ENCODE results near the gene LAPTM5. TPM values are rescaled to one million over a fixed set of nuclear protein-coding genes. Genes with fewer than 3 reads are reported as not detected.
A peak's percentile ranks its signal among the peaks of the same experiment; 100 is the strongest.
"Not testable (repeated sequence)": the region's sequence is repeated elsewhere in the genome, so short reads cannot be mapped to it uniquely, and the experiment has no call there.

Gene LAPTM5
- total RNA-seq, 2 donors from 2014 or later, result 563 to 601 TPM

- Mint-ChIP-seq H3K4me1 (peaks cover 6% of the 10 kb centered on the region), H3K27me3 (peaks cover 18% of the 10 kb centered on the region)
These were observed 60.7 kb downstream of the LAPTM5 start for GRCh38 chr1:30696831-30697230.

GRCh38 chr1:30695439-30695841 is 62.1 kb downstream of the LAPTM5 start:
- no peak for ATAC-seq
- Mint-ChIP-seq H3K27ac (no peak overlapping the region), H3K4me1 (peaks cover 6% of the 10 kb centered on the region)

More at GRCh38 chr1:30696831-30697230, 60.7 kb downstream of the LAPTM5 start:
- Mint-ChIP-seq H3K36me3 (ENCODE audit: low read depth) (no peaks in the 10 kb centered on the region), H3K27ac (no peak overlapping the region), H3K4me3 (no peak overlapping the region)
- no peak for DNase-seq
- ATAC-seq, result no peak
- H3K9me3 ChIP-seq (ENCODE audit: control insufficient read depth, low read length, poor library complexity, severe bottlenecking), result no peaks in the 10 kb centered on the region

GRCh38 chr1:30694280-30695175 is 63.0 kb downstream of the LAPTM5 start:
- Mint-ChIP-seq H3K27ac (no peak overlapping the region), H3K4me3 (no peak overlapping the region)
- no peak for ATAC-seq

More at GRCh38 chr1:30695439-30695841, 62.1 kb downstream of the LAPTM5 start:
- peaks cover 23% of the 10 kb centered on the region for H3K27me3 Mint-ChIP-seq
- DNase-seq, result no peak
- H3K9me3 ChIP-seq (ENCODE audit: control insufficient read depth, low read length, poor library complexity, severe bottlenecking), result no peaks in the 10 kb centered on the region
- H3K36me3 Mint-ChIP-seq (ENCODE audit: low read depth), result no peaks in the 10 kb centered on the region
- H3K4me3 Mint-ChIP-seq, result no peak overlapping the region

GRCh38 chr1:30693822-30694221 is 63.8 kb downstream of the LAPTM5 start:
- DNase-seq (no peak), ATAC-seq (no peak)
- H3K27me3 Mint-ChIP-seq, result peaks cover 27% of the 10 kb centered on the region
- H3K27ac Mint-ChIP-seq, result no peak overlapping the region
- peaks cover 6% of the 10 kb centered on the region for H3K4me1 Mint-ChIP-seq
- H3K9me3 ChIP-seq (ENCODE audit: control insufficient read depth, low read length, poor library complexity, severe bottlenecking), result no peaks in the 10 kb centered on the region
- H3K4me3 Mint-ChIP-seq, result no peak overlapping the region
- H3K36me3 Mint-ChIP-seq (ENCODE audit: low read depth), result no peaks in the 10 kb centered on the region

More at GRCh38 chr1:30694280-30695175, 63.0 kb downstream of the LAPTM5 start:
- no peak for DNase-seq
- Mint-ChIP-seq H3K4me1 (peaks cover 6% of the 10 kb centered on the region), H3K27me3 (peaks cover 23% of the 10 kb centered on the region), H3K36me3 (ENCODE audit: low read depth) (no peaks in the 10 kb centered on the region)
- H3K9me3 ChIP-seq (ENCODE audit: control insufficient read depth, low read length, poor library complexity, severe bottlenecking), result no peaks in the 10 kb centered on the region

GRCh38 chr1:30693366-30693765 is 64.2 kb downstream of the LAPTM5 start:
- H3K27ac Mint-ChIP-seq, result no peak overlapping the region
- H3K27me3 Mint-ChIP-seq, result peaks cover 23% of the 10 kb centered on the region
- DNase-seq, result no peak
- ATAC-seq, result no peak
- H3K36me3 Mint-ChIP-seq (ENCODE audit: low read depth), result no peaks in the 10 kb centered on the region
- no peak overlapping the region for H3K4me3 Mint-ChIP-seq
- H3K9me3 ChIP-seq (ENCODE audit: control insufficient read depth, low read length, poor library complexity, severe bottlenecking), result no peaks in the 10 kb centered on the region
- H3K4me1 Mint-ChIP-seq, result peaks cover 6% of the 10 kb centered on the region

GRCh38 chr1:30692948-30693301 is 64.6 kb downstream of the LAPTM5 start:
- Mint-ChIP-seq H3K4me1 (peaks cover 6% of the 10 kb centered on the region), H3K4me3 (no peak overlapping the region), H3K27me3 (peaks cover 19% of the 10 kb centered on the region), H3K27ac (no peak overlapping the region), H3K36me3 (ENCODE audit: low read depth) (no peaks in the 10 kb centered on the region)
- ATAC-seq (no peak), DNase-seq (no peak)
- H3K9me3 ChIP-seq (ENCODE audit: control insufficient read depth, low read length, poor library complexity, severe bottlenecking), result no peaks in the 10 kb centered on the region

- no peaks in the 10 kb centered on the region for H3K9me3 ChIP-seq (ENCODE audit: control insufficient read depth, low read length, poor library complexity, severe bottlenecking)
- Mint-ChIP-seq H3K36me3 (ENCODE audit: low read depth) (no peaks in the 10 kb centered on the region), H3K4me1 (peaks cover 6% of the 10 kb centered on the region), H3K27me3 (peaks cover 24% of the 10 kb centered on the region), H3K4me3 (no peak overlapping the region), H3K27ac (no peak overlapping the region)
- ATAC-seq (no peak), DNase-seq (no peak)
These were observed 65.2 kb downstream of the LAPTM5 start for GRCh38 chr1:30692201-30692947.

GRCh38 chr1:30691480-30691879 is 66.1 kb downstream of the LAPTM5 start:
- Mint-ChIP-seq H3K4me3 (no peak overlapping the region), H3K4me1 (peaks cover 6% of the 10 kb centered on the region), H3K27ac (no peak overlapping the region), H3K27me3 (peaks cover 33% of the 10 kb centered on the region), H3K36me3 (ENCODE audit: low read depth) (no peaks in the 10 kb centered on the region)
- no peak for DNase-seq
- no peaks in the 10 kb centered on the region for H3K9me3 ChIP-seq (ENCODE audit: control insufficient read depth, low read length, poor library complexity, severe bottlenecking)
- ATAC-seq, result no peak

- H3K9me3 ChIP-seq (ENCODE audit: control insufficient read depth, low read length, poor library complexity, severe bottlenecking), result no peaks in the 10 kb centered on the region
- Mint-ChIP-seq H3K27ac (no peak overlapping the region), H3K27me3 (peaks cover 38% of the 10 kb centered on the region), H3K36me3 (ENCODE audit: low read depth) (no peaks in the 10 kb centered on the region), H3K4me3 (peak overlapping the region; percentile 12), H3K4me1 (peaks cover 10% of the 10 kb centered on the region)
- ATAC-seq (no peak), DNase-seq (no peak)
These were observed 67.5 kb downstream of the LAPTM5 start for GRCh38 chr1:30689901-30690645.

- Mint-ChIP-seq H3K36me3 (ENCODE audit: low read depth) (peaks cover 2% of the 10 kb centered on the region), H3K4me3 (no peak overlapping the region), H3K27me3 (peaks cover 47% of the 10 kb centered on the region), H3K4me1 (peaks cover 14% of the 10 kb centered on the region), H3K27ac (no peak overlapping the region)
- no peak for ATAC-seq
- H3K9me3 ChIP-seq (ENCODE audit: control insufficient read depth, low read length, poor library complexity, severe bottlenecking), result no peaks in the 10 kb centered on the region
- DNase-seq, result no peak
These were observed 68.4 kb downstream of the LAPTM5 start for GRCh38 chr1:30688920-30689794.

- not testable (repeated sequence) for DNase-seq; H3K9me3 ChIP-seq (ENCODE audit: control insufficient read depth, low read length, poor library complexity, severe bottlenecking); H3K36me3 Mint-ChIP-seq (ENCODE audit: low read depth)
These were observed 69.1 kb downstream of the LAPTM5 start for GRCh38 chr1:30688516-30688915.

GRCh38 chr1:30687886-30688285 is 69.7 kb downstream of the LAPTM5 start:
- H3K4me1 Mint-ChIP-seq, result peaks cover 15% of the 10 kb centered on the region
- ATAC-seq, result no peak
- DNase-seq, result no peak
- peaks cover 2% of the 10 kb centered on the region for H3K36me3 Mint-ChIP-seq (ENCODE audit: low read depth)
- H3K4me3 Mint-ChIP-seq, result no peak overlapping the region
- no peaks in the 10 kb centered on the region for H3K9me3 ChIP-seq (ENCODE audit: control insufficient read depth, low read length, poor library complexity, severe bottlenecking)
- H3K27me3 Mint-ChIP-seq, result peaks cover 59% of the 10 kb centered on the region
- H3K27ac Mint-ChIP-seq, result peak overlapping the region; percentile 48

More at GRCh38 chr1:30688516-30688915, 69.1 kb downstream of the LAPTM5 start:
- not testable (repeated sequence) for H3K27ac Mint-ChIP-seq, ATAC-seq, H3K4me3 Mint-ChIP-seq
- H3K4me1 Mint-ChIP-seq, result peaks cover 15% of the 10 kb centered on the region
- peaks cover 53% of the 10 kb centered on the region for H3K27me3 Mint-ChIP-seq

Measured in T-helper 17 cell (primary cell).